ENCODE measurements around the gene SMAP1.

DNA sequence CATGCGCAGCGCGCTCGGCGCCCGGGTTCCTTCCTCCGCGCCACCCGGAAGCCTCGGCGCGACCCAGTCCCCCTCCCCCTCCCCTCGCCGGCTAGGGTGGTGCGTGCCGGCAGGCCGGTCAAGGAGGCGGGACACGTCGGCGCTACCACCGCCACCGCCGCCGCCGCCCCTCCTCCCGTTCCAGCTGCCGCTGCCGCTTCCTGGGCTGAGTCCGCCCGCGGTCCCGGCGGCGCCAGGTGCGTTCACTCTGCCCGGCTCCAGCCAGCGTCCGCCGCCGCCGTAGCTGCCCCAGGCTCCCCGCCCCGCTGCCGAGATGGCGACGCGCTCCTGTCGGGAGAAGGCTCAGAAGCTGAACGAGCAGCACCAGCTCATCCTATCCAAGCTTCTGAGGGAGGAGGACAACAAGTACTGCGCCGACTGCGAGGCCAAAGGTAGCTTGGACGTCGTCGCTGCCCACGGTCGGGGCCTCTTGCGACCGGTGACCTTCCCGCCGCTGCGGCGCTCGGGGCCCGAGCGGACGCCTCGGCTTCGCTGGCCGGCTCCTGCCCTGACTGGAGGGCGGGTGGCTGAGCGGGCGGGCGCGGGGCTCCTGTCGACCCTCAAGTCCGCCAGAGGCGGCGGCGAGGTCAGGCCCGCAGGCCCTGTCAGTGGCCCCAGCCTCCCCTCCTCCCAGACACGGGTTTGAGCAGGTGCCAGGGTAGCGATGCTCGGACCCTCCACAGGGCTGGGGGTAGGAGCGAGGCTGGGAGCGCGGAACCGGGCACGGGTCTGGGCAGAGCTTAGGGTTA is at the start of gene SMAP1:
- TF ChIP-seq, protein P1, sequence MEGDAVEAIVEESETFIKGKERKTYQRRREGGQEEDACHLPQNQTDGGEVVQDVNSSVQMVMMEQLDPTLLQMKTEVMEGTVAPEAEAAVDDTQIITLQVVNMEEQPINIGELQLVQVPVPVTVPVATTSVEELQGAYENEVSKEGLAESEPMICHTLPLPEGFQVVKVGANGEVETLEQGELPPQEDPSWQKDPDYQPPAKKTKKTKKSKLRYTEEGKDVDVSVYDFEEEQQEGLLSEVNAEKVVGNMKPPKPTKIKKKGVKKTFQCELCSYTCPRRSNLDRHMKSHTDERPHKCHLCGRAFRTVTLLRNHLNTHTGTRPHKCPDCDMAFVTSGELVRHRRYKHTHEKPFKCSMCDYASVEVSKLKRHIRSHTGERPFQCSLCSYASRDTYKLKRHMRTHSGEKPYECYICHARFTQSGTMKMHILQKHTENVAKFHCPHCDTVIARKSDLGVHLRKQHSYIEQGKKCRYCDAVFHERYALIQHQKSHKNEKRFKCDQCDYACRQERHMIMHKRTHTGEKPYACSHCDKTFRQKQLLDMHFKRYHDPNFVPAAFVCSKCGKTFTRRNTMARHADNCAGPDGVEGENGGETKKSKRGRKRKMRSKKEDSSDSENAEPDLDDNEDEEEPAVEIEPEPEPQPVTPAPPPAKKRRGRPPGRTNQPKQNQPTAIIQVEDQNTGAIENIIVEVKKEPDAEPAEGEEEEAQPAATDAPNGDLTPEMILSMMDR (IDR thresholded peaks at IDR 0.05): peak in 1 of 6 experiments; percentile 2
- peak in 1 of 2 donors; percentile 86 for TF ChIP-seq POLR2A (IDR thresholded peaks at IDR 0.05)

Data from thyroid gland (tissue), 4 donors.